Measurements from ENCODE around the gene SNED1.

- TF ChIP-seq, protein P1, sequence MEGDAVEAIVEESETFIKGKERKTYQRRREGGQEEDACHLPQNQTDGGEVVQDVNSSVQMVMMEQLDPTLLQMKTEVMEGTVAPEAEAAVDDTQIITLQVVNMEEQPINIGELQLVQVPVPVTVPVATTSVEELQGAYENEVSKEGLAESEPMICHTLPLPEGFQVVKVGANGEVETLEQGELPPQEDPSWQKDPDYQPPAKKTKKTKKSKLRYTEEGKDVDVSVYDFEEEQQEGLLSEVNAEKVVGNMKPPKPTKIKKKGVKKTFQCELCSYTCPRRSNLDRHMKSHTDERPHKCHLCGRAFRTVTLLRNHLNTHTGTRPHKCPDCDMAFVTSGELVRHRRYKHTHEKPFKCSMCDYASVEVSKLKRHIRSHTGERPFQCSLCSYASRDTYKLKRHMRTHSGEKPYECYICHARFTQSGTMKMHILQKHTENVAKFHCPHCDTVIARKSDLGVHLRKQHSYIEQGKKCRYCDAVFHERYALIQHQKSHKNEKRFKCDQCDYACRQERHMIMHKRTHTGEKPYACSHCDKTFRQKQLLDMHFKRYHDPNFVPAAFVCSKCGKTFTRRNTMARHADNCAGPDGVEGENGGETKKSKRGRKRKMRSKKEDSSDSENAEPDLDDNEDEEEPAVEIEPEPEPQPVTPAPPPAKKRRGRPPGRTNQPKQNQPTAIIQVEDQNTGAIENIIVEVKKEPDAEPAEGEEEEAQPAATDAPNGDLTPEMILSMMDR (optimal IDR thresholded peaks at IDR 0.05 in 1 of 3, IDR thresholded peaks at IDR 0.05 in 1 of 3, conservative IDR thresholded peaks at IDR 0.05 in 1 of 3; ENCODE audit: extremely low read depth in 1 of 3, insufficient read depth in 2 of 3, low read length in 3 of 3) = no peak
- no peak for TF ChIP-seq EZH2 (IDR thresholded peaks at IDR 0.05; ENCODE audit: low read length)
Observed at GRCh38 chr2:241067501-241068135, 69.2 kb downstream of the SNED1 start.
